Astrocyte of the spinal cord (primary cell): ENCODE results near the gene SLC25A46.

ENCODE experiments used
- DNase-seq: peaks from one replicate; pipeline ENCODE4 v3.0.0; 2011; ENCODE audit warnings: low read depth, low spot score
- H3K4me3 ChIP-seq: 2 replicates; pipeline ENCODE4 v1.5.1; 2011; ENCODE audit warnings: low read depth, mild to moderate bottlenecking, low read length, moderate library complexity
- in situ Hi-C: cut with HindIII; loops from 2 replicates; pipeline ENCODE4 v1.10.0; 2017; ENCODE audit warnings: low sequenced_read_pairs
- TF ChIP-seq, protein P1 (sequence below): IDR thresholded peaks from 2 replicates; pipeline ENCODE4 v1.5.1; 2012; ENCODE audit warnings: low read depth, mild to moderate bottlenecking, low read length, inconsistent platforms

Gene SLC25A46

DNA sequence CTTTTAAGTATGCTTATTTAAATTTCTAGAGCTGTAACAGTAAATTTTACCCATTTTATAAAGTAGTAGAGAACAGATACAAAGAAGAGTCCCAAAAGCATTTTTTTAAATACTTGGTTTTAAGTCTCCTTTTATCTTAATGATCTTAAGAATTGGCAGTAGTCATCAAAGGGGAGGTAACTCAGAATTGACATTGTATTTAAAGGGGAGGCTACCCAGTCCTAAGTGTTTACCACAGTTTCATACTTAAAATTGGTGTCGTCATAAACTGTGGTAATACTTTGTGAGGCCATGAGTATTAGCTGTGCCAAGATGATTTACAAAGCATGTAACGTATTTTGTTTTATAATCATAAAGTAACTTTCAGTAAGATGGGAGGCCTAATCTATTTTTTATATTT, 14.8 kb downstream of the SLC25A46 start:
- TF ChIP-seq, protein P1, sequence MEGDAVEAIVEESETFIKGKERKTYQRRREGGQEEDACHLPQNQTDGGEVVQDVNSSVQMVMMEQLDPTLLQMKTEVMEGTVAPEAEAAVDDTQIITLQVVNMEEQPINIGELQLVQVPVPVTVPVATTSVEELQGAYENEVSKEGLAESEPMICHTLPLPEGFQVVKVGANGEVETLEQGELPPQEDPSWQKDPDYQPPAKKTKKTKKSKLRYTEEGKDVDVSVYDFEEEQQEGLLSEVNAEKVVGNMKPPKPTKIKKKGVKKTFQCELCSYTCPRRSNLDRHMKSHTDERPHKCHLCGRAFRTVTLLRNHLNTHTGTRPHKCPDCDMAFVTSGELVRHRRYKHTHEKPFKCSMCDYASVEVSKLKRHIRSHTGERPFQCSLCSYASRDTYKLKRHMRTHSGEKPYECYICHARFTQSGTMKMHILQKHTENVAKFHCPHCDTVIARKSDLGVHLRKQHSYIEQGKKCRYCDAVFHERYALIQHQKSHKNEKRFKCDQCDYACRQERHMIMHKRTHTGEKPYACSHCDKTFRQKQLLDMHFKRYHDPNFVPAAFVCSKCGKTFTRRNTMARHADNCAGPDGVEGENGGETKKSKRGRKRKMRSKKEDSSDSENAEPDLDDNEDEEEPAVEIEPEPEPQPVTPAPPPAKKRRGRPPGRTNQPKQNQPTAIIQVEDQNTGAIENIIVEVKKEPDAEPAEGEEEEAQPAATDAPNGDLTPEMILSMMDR = no peak
- no peak overlapping the region for H3K4me3 ChIP-seq
- DNase-seq = no peak
- in situ Hi-C loops = no loop called here

DNA sequence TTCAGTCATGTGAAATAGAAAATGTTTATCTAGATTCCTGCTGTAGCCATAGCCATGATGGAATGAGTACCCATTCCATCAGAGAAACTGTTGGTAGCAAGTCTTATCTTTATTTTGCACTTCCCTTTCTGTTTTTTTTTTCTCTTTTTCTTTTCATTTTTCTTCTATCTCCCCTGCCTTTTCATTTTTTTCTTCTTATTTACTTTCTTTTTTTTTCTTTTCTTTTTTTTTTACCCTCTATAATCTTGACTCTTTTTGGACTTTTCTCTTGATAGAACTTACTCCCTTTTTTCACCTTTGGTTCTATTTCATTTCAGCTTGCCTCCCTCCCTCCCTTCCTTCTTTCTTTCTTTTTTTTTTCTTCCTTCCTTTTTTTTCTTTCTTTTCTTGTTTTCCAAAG, 15.4 kb downstream of the SLC25A46 start:
- H3K4me3 ChIP-seq = no peak overlapping the region
- DNase-seq = no peak
- TF ChIP-seq, protein P1 = no peak
- in situ Hi-C loops = no loop called here

DNA sequence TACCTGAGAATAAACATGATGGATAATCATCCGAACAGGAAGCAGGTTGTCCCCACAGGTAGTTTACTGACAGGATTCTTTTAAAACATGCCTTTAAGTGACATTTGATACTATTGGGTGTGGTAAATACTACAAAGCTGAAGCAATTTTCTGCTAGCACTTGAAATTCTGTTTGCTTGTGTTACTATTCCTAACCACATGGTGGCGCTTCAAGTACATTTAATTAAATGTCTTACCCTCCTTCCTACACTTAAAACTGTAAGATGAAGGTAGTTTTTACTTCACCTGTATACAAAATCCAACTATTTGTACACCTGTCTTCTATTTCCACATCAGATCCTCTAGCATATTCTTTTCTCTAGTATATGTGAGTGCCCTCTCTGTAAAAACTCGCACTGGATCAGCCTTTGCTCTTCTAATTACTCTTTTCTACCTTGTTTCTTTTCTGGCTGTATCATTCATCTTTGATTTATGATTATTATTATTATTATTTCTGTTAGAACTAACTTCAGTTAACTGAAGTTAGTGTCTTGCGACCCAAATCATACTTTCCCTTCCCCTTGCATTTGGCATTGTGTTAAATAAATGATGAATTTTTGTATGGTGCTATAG, 18.4 kb downstream of the SLC25A46 start:
- DNase-seq = peak; percentile 71
- TF ChIP-seq, protein P1 = peak; percentile 55
- H3K4me3 ChIP-seq = no peak overlapping the region
- in situ Hi-C loops = no loop called here

DNA sequence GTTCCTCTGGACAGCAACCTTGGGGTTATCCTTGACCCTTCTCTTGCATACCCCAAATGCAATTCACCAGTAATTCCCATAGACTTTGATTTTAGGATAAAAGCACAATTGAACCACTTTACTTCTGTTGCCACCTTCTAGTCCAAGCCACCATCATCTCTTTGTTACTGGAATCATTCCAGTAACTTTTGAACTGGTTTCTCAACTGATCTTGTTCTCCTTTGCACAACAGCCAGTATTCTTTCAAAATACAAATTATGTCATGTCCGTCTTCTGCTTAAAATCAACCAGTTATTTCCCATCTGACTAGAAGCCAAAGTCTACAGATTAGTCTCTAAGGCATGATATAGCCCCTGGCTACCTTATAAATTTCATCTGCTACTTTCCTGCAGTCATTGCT, 21.4 kb downstream of the SLC25A46 start:
- in situ Hi-C loops = no loop called here
- H3K4me3 ChIP-seq = no peak overlapping the region
- no peak for DNase-seq
- TF ChIP-seq, protein P1 = no peak

DNA sequence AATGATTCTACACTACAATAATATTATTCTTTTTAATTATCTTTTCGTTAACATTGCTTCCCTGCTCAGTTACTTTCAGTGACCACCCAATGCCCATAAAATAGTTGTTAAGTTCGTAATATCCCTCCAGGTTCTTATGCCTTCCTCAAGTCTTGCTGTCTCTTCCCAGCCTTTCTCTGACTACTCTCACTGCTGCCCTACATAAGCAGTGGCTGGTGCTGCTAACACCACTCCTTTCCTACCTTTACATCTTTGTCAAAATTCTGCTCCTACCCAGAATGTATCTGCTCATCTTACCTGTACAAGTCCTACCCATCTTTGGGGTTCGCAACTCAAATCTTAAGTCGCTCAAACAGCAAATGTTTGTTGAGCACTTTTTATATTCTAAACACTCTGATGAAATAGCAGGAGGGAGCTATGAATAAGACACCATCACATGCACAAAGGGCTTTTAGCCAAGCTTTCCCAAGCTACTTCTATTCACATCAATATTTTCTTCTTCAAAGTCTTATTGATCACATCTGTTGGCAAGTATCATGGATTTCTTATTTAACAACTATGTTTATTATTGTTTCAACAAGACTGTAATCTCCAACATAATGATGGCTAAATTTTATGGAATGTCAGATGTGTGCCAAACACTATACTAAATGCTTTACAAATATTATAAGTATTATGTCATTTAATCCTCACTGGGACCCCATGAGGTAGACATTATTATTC, 29.5 kb downstream of the SLC25A46 start:
- H3K4me3 ChIP-seq = no peak overlapping the region
- DNase-seq = peak; percentile 15
- TF ChIP-seq, protein P1 = no peak
- in situ Hi-C loops = no loop called here

DNA sequence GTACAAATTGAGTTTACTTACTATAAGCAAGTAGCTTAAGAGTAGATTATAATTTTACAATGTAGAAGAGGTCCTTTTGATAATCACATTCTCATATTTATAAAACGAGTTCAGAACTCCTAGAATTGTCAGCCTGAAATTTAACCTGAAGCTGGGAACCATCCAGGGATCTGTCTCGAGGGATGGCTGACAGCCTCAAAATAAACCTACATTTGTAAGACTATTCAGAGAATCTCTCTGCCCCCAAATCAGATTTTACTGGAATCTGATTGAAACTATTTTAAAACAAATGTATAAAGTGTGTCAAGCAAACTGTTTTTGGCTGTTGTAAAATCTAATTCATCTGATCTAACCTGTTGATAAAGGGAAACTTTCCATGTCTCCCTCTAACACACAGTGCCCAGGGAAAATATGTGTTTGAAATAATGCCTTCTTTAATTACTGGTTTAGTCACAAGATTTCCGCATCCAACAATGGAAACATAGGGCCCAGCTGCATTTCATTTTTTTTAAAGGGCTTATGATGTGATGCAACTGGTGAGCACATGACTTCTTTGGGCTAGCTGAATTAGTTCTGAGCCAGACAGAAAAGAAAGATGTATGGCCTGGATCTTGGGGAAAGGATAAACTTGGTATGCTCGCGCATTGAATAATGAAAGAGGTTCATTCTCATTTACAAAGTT, 30.3 kb downstream of the SLC25A46 start:
- in situ Hi-C loops = no loop called here
- DNase-seq = no peak
- TF ChIP-seq, protein P1 = no peak
- no peak overlapping the region for H3K4me3 ChIP-seq
